ENCODE results near the gene TEX53. TPM values are rescaled to one million over a fixed set of nuclear protein-coding genes. Genes with fewer than 3 reads are reported as not detected.

Gene TEX53
- total and polyA plus RNA-seq, 2 of the 8 experiments (the other 6 are each of a cell fraction or from before 2014, with no cell fraction given), result not detected

DNA sequence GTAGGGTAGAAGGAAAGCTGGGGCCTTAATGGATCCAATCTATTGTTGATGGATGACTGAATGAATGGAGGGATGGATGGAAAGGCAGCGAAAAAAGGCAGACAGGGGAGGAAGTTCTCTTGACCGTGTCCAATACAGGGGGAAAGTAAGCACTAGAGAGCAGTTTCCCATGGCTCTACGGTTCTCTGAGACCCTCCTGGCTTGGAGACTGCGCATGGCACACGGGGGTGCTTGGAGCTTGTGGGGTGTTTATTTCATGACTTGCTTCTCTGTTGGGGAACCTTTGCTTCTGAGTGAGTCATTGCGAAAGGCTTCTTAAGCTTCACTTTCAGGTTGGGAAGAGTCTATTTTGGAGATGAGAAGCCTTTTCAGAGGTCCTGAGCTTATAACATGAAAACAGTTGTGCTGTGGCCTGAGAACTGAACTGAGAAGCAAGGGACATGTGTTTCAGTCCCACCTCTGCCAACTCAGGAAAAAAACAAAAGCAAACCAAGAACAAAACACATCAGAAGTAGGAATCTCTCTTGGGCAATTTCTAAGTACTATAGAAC, 37.2 kb upstream of the TEX53 start:
- H4K20me1 ChIP-seq (replicated peaks in 1 of 2; ENCODE audit: control insufficient read depth in 1 of 2, insufficient read depth in 2 of 2, low read length in 2 of 2), result peaks cover 0 to 3% of the 10 kb centered on the region in 2 experiments
- H2BK5ac ChIP-seq (ENCODE audit: low read depth, low read length), result no peak overlapping the region
- no peak overlapping the region for H3K14ac ChIP-seq (ENCODE audit: insufficient read length)
- no peak overlapping the region for H3K18ac ChIP-seq (ENCODE audit: extremely low read depth, low read length)
- H3K27me3 ChIP-seq (replicated peaks in 1 of 4; ENCODE audit: control insufficient read depth in 3 of 4, extremely low read depth in 1 of 4, insufficient read depth in 3 of 4, low read length in 3 of 4), result 0 out of 7 replicates have a peak, but pooled peaks cover 0 to 1% (median 0%) of the 10 kb centered on the region in 4 experiments
- H3K4me1 ChIP-seq (replicated peaks in 1 of 4; ENCODE audit: control insufficient read depth in 3 of 4, insufficient read depth in 4 of 4, low read length in 3 of 4), result no peaks in the 10 kb centered on the region; a peak in 1 of 7 replicates
- H3K9ac ChIP-seq (replicated peaks in 1 of 4; ENCODE audit: extremely low read depth in 1 of 4, low read depth in 3 of 4, low read length in 3 of 4), result no peak overlapping the region
- no peak overlapping the region for H3K4me2 ChIP-seq (ENCODE audit: insufficient read depth in 1 of 2, low read depth in 2 of 2, low read length in 2 of 2)
- no peaks in the 10 kb centered on the region for H3K79me1 ChIP-seq (ENCODE audit: low read depth, low read length)
- no peak overlapping the region for H4K8ac ChIP-seq (ENCODE audit: extremely low read depth, insufficient read depth, low read length)
- no peaks in the 10 kb centered on the region for H3K23me2 ChIP-seq (ENCODE audit: low read depth, low read length)
- H2AK5ac ChIP-seq (ENCODE audit: low read depth, low read length), result no peak overlapping the region
- no peak overlapping the region for H2BK120ac ChIP-seq (replicated peaks; ENCODE audit: low read depth, low read length)
- H2AFZ ChIP-seq (ENCODE audit: low read length), result no peak overlapping the region
- H2BK12ac ChIP-seq (ENCODE audit: low read depth, low read length), result no peak overlapping the region
- H3K23ac ChIP-seq (ENCODE audit: insufficient read length), result no peak overlapping the region
- no peak overlapping the region for H4K91ac ChIP-seq (replicated peaks; ENCODE audit: insufficient read length, low read length)
- no peaks in the 10 kb centered on the region for H3K79me2 ChIP-seq (ENCODE audit: control insufficient read depth in 1 of 2, insufficient read depth in 2 of 2, low read length in 2 of 2)
- POLR2A ChIA-PET (ENCODE audit: partially characterized antibody), result interaction anchor here (1.0 kb wide), 1 partner anchor 9 kb away, joined by 5 read pairs; no protein-coding TSS in a partner anchor
- H4K5ac ChIP-seq (ENCODE audit: insufficient read length, low read depth, low read length), result no peak overlapping the region
- H3K56ac ChIP-seq (replicated peaks; ENCODE audit: insufficient read length, low read depth, low read length), result no peak overlapping the region
- H3K36me3 ChIP-seq (ENCODE audit: control insufficient read depth in 2 of 4, insufficient read depth in 4 of 4, low read length in 3 of 4), result no peaks in the 10 kb centered on the region
- WGBS, 2 experiments (ENCODE audit: extremely low coverage in 1 of 2, insufficient coverage in 1 of 2, insufficient read length in 1 of 2, insufficient replicate concordance in 2 of 2, low coverage in 1 of 2, low lambda C conversion rate in 2 of 2, missing lambda C conversion rate in 1 of 2), result 87% methylated on average over 6 of the region's 6 CpGs; no CpG with 5 or more reads in 1 of the 2 experiments
- FAIRE-seq, result no peak
- H3K27ac ChIP-seq (ENCODE audit: low read depth, low read length), result no peak overlapping the region
- H2BK20ac ChIP-seq (ENCODE audit: low read length), result no peak overlapping the region
- H3K4me3 ChIP-seq (ENCODE audit: extremely low read depth in 1 of 4, insufficient read depth in 2 of 4, low read depth in 3 of 4, low read length in 4 of 4), result no peak overlapping the region
- no peak overlapping the region for H2BK15ac ChIP-seq (ENCODE audit: low read length)
- CTCF ChIA-PET (ENCODE audit: partially characterized antibody), result interaction anchor here (0.6 to 8.6 kb wide), 4 partner anchors 13 to 327 kb away, joined by 3 to 71 read pairs (median 4); partner anchors contain the start of gene TEX48
- no peak overlapping the region for H3K4ac ChIP-seq (replicated peaks; ENCODE audit: insufficient read length, low read depth, low read length)
- DNase-seq (ENCODE audit: low read depth in 1 of 2, low spot score in 2 of 2), result no peak
- H3K9me3 ChIP-seq (ENCODE audit: insufficient read depth in 2 of 2, low read depth in 1 of 2, low read length in 1 of 2), result no peaks in the 10 kb centered on the region
- TF ChIP-seq SIRT6 (IDR thresholded peaks at IDR 0.05; ENCODE audit: low read length) (no peak), HDAC6 (IDR thresholded peaks at IDR 0.05; ENCODE audit: low read depth, low read length) (no peak), POLR2A (IDR thresholded peaks at IDR 0.05; ENCODE audit: control extremely low read depth in 1 of 2, low read depth in 2 of 2, low read length in 2 of 2) (no peak), KDM4A (IDR thresholded peaks at IDR 0.05; ENCODE audit: low read depth, low read length, severe bottlenecking) (no peak), RFX5 (IDR thresholded peaks at IDR 0.05; ENCODE audit: borderline replicate concordance, low read depth, low read length) (no peak), KDM1A (IDR thresholded peaks at IDR 0.05; ENCODE audit: borderline replicate concordance, low read length) (no peak), SRF (IDR thresholded peaks at IDR 0.05; ENCODE audit: low read depth, low read length) (no peak)

Measured in H1 (cell line).